A204.1 (cell line): ENCODE results near the gene HIP1.
"Not testable (repeated sequence)": the region's sequence is repeated elsewhere in the genome, so short reads cannot be mapped to it uniquely, and the experiment has no call there.

ENCODE experiments used
- FAIRE-seq: peaks from 2 replicates; lab custom pipeline; 2012; peaks lifted over from hg19 to GRCh38; lab: Jason Lieb, UNC

HIP1 gene

DNA sequence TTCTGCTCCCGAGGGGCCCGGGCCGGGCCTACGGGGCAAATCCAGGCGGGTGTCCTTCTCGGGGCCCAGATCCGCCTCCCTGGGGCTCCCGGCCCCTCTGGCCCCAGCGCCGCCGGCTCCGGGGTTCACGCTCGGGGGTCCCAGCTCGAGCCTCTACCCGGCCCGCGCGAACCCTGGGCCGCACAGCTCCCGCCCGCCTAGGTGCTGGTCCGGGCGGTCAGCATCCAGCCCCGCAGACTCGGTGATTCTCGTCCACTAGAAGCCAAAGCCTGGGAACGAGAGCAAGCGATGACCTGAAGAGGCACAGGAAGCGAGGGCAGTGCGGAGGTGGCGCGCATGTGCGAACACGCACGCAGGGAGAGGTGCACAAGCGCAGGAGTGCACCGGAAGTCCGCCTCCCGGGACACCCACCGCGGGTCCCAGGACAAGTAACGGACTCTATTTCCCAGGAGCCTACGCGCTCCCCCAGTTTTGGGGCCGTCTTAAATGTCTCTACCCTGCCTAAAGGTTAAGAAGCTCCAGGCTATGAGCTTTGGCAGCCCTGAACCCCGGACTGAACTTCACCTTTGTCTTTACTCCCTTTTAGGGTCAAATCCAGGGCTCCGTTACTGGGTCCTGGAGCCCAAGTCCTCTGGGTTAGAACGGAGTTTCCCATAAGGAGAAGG lies 252.6 kb downstream of the HIP1 start, which contains the start of gene POM121C:
POM121C (minus strand) TSS at position 321 of the 665 bp plus-strand sequence. CDS start 44,803 bp downstream, outside the sequence.
- FAIRE-seq: not testable (repeated sequence)

DNA sequence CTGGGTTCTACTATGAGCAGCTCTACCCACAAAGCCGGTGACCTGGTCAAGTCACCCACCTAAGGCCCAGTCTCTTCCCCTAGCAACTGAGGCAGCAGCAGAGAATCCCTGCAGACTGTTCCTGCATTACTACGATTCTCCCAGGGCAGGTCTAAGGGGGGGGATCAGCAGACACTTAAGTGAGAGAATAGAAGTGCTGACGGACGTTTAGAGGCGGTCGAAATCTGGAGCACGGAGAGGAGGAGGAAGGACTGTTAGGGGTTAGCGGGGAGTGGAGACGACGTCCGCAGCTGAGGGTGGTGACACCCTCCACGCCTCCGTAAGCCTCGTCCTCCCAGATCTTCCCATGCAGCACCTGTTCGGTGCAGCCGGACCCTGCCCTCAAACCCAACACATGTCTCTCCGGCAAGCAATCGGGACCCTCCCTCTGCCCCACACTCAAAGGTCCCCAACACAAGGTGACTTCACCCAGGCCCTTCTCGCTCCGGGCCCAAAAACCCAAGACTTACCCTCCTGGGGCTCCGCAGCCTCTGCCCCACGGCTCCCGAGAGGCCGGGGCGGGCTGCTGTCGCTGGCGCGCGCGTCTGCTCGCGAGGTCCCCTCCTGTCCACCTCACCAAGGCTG lies 253.3 kb downstream of the HIP1 start:
- not testable (repeated sequence) for FAIRE-seq
